NCI-H1694 (cell line): ENCODE measurements around the gene PLCXD1.
"Not testable (repeated sequence)": the region's sequence is repeated elsewhere in the genome, so short reads cannot be mapped to it uniquely, and the experiment has no call there.

Source experiments
- DNase-seq: peaks from one replicate; lab custom pipeline; 2025; lab: John Stamatoyannopoulos, UW

Gene PLCXD1

GRCh38 chrX:292900-293897 lies 12.0 kb downstream of the PLCXD1 start:
- no peak for DNase-seq

DNA sequence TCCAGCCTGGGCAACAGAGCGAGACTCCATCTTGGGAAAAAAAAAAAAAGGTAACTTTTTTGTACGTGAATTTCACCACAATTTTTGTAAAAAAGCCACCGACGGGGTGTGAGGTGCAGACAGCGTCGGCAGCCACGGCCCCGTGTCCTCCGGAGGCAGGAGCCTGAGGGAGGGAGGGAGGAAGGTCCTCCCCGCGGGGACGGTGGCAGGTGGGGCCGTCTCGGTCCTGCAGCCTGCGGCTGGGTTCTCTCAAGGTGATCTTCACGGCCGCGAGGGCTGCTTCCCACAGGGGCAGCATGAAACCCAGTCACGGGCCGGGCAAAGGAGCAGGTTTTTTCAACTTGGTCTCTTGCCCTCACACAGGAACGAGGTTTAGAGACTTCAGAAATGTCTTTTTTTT lies 14.0 kb downstream of the PLCXD1 start:
- DNase-seq: no peak

GRCh38 chrX:298993-299392 lies 17.8 kb downstream of the PLCXD1 start:
- no peak for DNase-seq

- no peak for DNase-seq
These were observed 19.2 kb downstream of the PLCXD1 start for GRCh38 chrX:300334-300733.

DNA sequence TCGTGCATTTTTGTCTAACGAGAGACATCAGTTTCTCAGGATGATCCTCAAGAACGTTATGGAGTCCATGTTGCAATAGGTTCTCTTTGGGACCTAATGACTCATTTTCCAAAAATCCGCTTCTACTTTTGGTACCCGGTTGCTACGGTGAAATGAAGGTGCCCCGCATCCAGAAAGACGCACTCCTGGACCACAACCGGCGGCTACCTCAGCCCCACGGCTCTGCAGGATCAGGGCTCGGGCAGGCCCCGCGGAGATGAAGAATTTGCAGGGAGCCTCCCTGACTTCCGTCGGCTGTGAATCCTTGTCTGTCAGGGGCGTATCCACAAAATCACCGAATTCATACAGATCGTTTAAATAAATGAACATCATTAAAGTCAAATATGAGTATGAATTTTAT lies 21.8 kb downstream of the PLCXD1 start:
- DNase-seq: no peak

- not testable (repeated sequence) for DNase-seq
These were observed 24.8 kb downstream of the PLCXD1 start for GRCh38 chrX:305781-306613.

GRCh38 chrX:306614-307251 lies 25.6 kb downstream of the PLCXD1 start:
- not testable (repeated sequence) for DNase-seq

- no peak for DNase-seq
These were observed 26.3 kb downstream of the PLCXD1 start for GRCh38 chrX:307261-308111.

GRCh38 chrX:308821-309520 lies 27.8 kb downstream of the PLCXD1 start:
- DNase-seq: no peak

- DNase-seq: no peak
These were observed 29.5 kb downstream of the PLCXD1 start for GRCh38 chrX:310621-311155.

GRCh38 chrX:311156-312129 lies 30.3 kb downstream of the PLCXD1 start:
- no peak for DNase-seq

DNA sequence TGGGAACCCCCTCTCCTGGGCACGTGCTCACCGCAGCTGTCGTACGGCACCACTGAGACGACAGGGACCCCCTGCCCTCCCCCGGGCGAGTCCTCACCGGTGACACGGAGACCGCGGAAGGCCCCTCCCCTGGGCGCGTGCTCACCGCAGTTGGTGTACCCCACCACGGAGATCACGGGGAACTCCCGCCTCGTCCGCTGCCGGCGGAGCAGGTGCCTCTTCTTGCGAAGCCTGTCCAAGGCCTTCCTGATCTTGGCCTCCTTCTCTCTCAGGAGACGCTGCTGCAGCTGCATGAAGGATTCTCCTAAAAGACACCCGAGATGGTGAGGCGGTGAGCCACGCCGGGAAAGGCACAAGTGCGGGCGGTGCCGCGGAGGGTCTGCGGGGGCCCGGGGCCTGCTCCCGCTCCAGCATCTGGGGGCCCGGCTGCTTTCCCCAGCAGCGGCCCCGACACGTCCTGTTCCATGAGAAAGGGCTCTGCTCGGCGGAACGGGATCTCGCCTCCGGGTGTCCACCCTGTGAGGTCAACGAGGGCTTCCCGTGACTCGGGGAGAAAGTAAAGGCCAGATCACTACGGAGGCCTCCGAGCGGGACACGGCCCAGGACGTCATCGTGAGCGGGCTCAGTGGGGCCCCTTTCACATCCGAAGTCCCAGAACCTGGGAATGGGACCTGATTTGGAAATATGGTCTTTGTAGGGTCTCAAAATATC lies 31.6 kb downstream of the PLCXD1 start:
- DNase-seq: no peak

GRCh38 chrX:313546-313945 lies 32.4 kb downstream of the PLCXD1 start:
- no peak for DNase-seq

GRCh38 chrX:314049-314448 lies 32.9 kb downstream of the PLCXD1 start:
- DNase-seq: no peak

- DNase-seq: no peak
These were observed 33.8 kb downstream of the PLCXD1 start for GRCh38 chrX:314781-315595.

DNA sequence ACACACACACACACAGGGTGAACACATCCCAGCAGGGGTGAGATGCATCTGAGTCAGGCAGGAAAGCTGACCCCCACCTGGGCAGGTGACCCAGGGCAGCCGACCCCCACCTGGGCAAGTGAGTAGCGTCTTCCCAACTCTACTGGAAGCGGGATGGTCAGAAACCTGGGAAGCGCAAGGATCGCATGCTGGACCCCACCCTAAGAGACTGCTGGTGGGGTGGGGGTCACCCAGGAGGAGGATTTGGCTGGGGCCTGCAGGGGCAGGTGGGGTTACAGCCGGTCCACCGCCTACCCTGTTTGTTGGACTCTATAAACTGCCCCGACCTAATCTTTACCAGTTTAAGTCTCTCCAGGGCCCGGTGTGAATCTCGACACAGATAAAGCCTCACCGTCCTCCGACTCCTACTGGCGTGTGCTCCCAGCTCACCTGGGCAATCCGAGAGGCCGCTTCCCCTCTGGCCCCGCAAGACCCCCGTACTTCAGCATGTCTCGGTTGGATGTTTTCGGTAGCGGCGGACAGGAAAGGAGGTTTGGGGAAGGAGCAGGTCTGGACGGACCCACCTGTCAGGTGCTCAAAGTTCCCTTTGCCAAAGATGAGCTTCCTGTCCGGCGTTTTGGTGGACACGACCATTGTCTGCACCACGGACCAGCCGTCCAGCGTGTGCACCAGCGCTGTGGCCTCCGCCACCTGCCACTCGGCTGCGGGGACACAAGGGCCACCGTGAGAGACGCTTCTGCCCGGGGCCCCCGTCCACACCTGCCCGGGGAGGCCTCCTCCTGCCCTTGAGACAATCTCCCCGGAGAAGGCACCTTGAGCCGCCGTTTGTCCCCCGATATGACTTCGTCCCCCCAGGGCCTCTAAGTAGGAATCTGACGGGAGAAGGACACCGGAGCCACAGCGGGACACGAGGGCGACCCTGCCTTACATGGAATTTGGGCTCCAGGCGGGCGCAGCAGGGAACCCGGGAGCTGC lies 35.5 kb downstream of the PLCXD1 start:
- DNase-seq: no peak
